ENCODE measurements around the gene ITPR1. TPM values are rescaled to one million over a fixed set of nuclear protein-coding genes. Genes with fewer than 3 reads are reported as not detected.

The ITPR1 gene
- polyA plus RNA-seq, 1 experiment: 1.4 TPM

- Histone ChIP-seq H3K27me3 (ENCODE audit: control insufficient read depth, insufficient read depth, low read length) (no peaks in the 10 kb centered on the region), H3K36me3 (ENCODE audit: control insufficient read depth, insufficient read depth, low read length) (no peaks in the 10 kb centered on the region), H3K4me3 (ENCODE audit: low read depth, low read length) (no peak overlapping the region)
- CTCF ChIA-PET: interaction anchor here (2.9 to 4.3 kb wide), 2 partner anchors 277 to 283 kb away, joined by 12 to 89 read pairs; no protein-coding TSS in a partner anchor
- no peak for DNase-seq (ENCODE audit: low read depth)
- POLR2A ChIA-PET: no interaction called here
- no peak for TF ChIP-seq CTCF (IDR thresholded peaks at IDR 0.05; ENCODE audit: insufficient read depth, low read depth, low read length)
These were observed 141.7 kb downstream of the ITPR1 start for GRCh38 chr3:4634894-4635293.

- no peaks in the 10 kb centered on the region for H3K27me3 ChIP-seq (ENCODE audit: control insufficient read depth, insufficient read depth, low read length)
- no peak overlapping the region for H3K4me3 ChIP-seq (ENCODE audit: low read depth, low read length)
- ChIA-PET CTCF (interaction anchor here (0.7 to 1.2 kb wide), 2 partner anchors 19 to 286 kb away, joined by 3 to 4 read pairs; no protein-coding TSS in a partner anchor), POLR2A (interaction anchor here (0.6 kb wide), 1 partner anchor 16 kb away, joined by 3 read pairs; no protein-coding TSS in a partner anchor)
- no peak for DNase-seq (ENCODE audit: low read depth)
- no peak for TF ChIP-seq CTCF (IDR thresholded peaks at IDR 0.05; ENCODE audit: insufficient read depth, low read depth, low read length)
- no peaks in the 10 kb centered on the region for H3K36me3 ChIP-seq (ENCODE audit: control insufficient read depth, insufficient read depth, low read length)
These were observed 144.1 kb downstream of the ITPR1 start for GRCh38 chr3:4637265-4637664.

GRCh38 chr3:4641863-4642563, 148.9 kb downstream of the ITPR1 start:
- POLR2A ChIA-PET: no interaction called here

GRCh38 chr3:4642611-4643010, 149.5 kb downstream of the ITPR1 start:
- CTCF ChIA-PET: interaction anchor here (1.0 to 1.8 kb wide), 4 partner anchors 9 to 293 kb away, joined by 3 to 8 read pairs (median 4); no protein-coding TSS in a partner anchor

More at GRCh38 chr3:4641863-4642563, 148.9 kb downstream of the ITPR1 start:
- Histone ChIP-seq H3K36me3 (ENCODE audit: control insufficient read depth, insufficient read depth, low read length) (no peaks in the 10 kb centered on the region), H3K27me3 (ENCODE audit: control insufficient read depth, insufficient read depth, low read length) (no peaks in the 10 kb centered on the region), H3K4me3 (ENCODE audit: low read depth, low read length) (no peak overlapping the region)
- CTCF ChIA-PET: interaction anchor here (1.0 to 1.8 kb wide), 3 partner anchors 9 to 291 kb away, joined by 3 to 8 read pairs (median 6); no protein-coding TSS in a partner anchor
- DNase-seq (ENCODE audit: low read depth): no peak
- TF ChIP-seq CTCF (IDR thresholded peaks at IDR 0.05; ENCODE audit: insufficient read depth, low read depth, low read length): no peak

More at GRCh38 chr3:4642611-4643010, 149.5 kb downstream of the ITPR1 start:
- no peak for TF ChIP-seq CTCF (IDR thresholded peaks at IDR 0.05; ENCODE audit: insufficient read depth, low read depth, low read length)
- H3K27me3 ChIP-seq (ENCODE audit: control insufficient read depth, insufficient read depth, low read length): no peaks in the 10 kb centered on the region
- no peak overlapping the region for H3K4me3 ChIP-seq (ENCODE audit: low read depth, low read length)
- POLR2A ChIA-PET: no interaction called here
- no peak for DNase-seq (ENCODE audit: low read depth)
- no peaks in the 10 kb centered on the region for H3K36me3 ChIP-seq (ENCODE audit: control insufficient read depth, insufficient read depth, low read length)
